GM18519 (cell line): ENCODE measurements around the gene STAT3.
"Not testable (repeated sequence)": the region's sequence is repeated elsewhere in the genome, so short reads cannot be mapped to it uniquely, and the experiment has no call there.

Experiments
- ATAC-seq: cut with Tn5 transposase; IDR thresholded peaks from one replicate; pipeline ENCODE4 v1.9.1; 2021; ENCODE audit warnings: mild to moderate bottlenecking, moderate library complexity; ENCODE audit not compliant: unreplicated experiment, low FRiP score

STAT3 gene

GRCh38 chr17:42266918-42267766, 121.1 kb downstream of the STAT3 start:
- no peak for ATAC-seq

DNA sequence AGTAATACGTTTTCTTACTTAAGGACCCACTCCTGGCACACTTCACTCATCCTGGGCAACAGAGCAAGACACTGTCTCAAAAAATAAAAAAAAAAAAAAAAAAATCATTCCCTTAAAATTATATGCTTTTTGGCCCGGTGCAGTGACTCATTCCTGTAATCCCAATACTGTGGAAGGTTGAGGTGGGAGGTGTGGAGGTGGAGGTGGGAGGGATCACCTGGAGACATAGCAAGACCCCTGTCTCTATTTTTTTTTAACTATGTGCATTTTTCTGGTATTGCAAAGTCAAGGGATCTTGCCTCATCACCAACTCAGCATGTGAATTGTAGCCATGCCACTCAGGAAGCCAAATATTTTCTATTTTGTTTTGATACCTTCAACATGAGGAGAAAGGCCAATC, 121.8 kb downstream of the STAT3 start:
- no peak for ATAC-seq

- not testable (repeated sequence) for ATAC-seq
These were observed 123.9 kb downstream of the STAT3 start for GRCh38 chr17:42264366-42264765.
